PC-3 (cell line): ENCODE data around the gene ETV1.

ENCODE experiments used
- CTCF ChIP-seq: fragments of 300-600 bp; sonication (generic); conservative IDR thresholded peaks from 2 replicates; pipeline ENCODE4 v1.5.1; 2017; ENCODE audit warnings: antibody characterized with exemption, low read depth, mild to moderate bottlenecking, low read length
- EZH2 ChIP-seq: fragments of 300-600 bp; sonication (generic); IDR thresholded peaks from one replicate; pipeline ENCODE4 v1.6.1; 2017; ENCODE audit warnings: antibody characterized with exemption, mild to moderate bottlenecking, low read length; ENCODE audit not compliant: unreplicated experiment

GRCh38 chr7:13980474-13980873 lies 9.0 kb downstream of the ETV1 start:
- TF ChIP-seq CTCF (no peak), EZH2 (no peak)
